SK-N-SH treated with all-trans-retinoic acid at 6 μM for 48 hours (cell line): Measurements from ENCODE around the gene SLC25A48.

Source experiments
- ARNTL ChIP-seq: fragments of 450-650 bp; formaldehyde crosslinking; IDR thresholded peaks from 2 replicates; pipeline ENCODE4 v1.5.0; 2020; ENCODE audit warnings: low read depth, mild to moderate bottlenecking, moderate library complexity, borderline replicate concordance
- CREB5 ChIP-seq: fragments of 250-450 bp; sonication (Bioruptor Pico); IDR thresholded peaks from 2 replicates; pipeline ENCODE4 v1.5.1; 2020; ENCODE audit warnings: low read depth, mild to moderate bottlenecking, moderate library complexity
- ESRRG ChIP-seq: fragments of 250-450 bp; sonication (Bioruptor Pico); IDR thresholded peaks from 2 replicates; pipeline ENCODE4 v1.6.1; 2021; ENCODE audit warnings: mild to moderate bottlenecking
- ISL1 ChIP-seq: fragments of 250-450 bp; sonication (Bioruptor Pico); IDR thresholded peaks from 2 replicates; pipeline ENCODE4 v2.1.2; 2022; ENCODE audit warnings: mild to moderate bottlenecking, moderate library complexity
- PATZ1 ChIP-seq: fragments of 250-450 bp; sonication (Bioruptor Pico); IDR thresholded peaks from 2 replicates; pipeline ENCODE4 v1.8.0; 2020; ENCODE audit warnings: mild to moderate bottlenecking, moderate library complexity, borderline replicate concordance
- RARB ChIP-seq: fragments of 250-450 bp; sonication (Bioruptor Pico); IDR thresholded peaks from 2 replicates; pipeline ENCODE4 v1.8.0; 2021; ENCODE audit warnings: mild to moderate bottlenecking, moderate library complexity
- TSHZ2 ChIP-seq: fragments of 250-450 bp; sonication (Bioruptor Pico); IDR thresholded peaks from 2 replicates; pipeline ENCODE4 v1.5.0; 2020; ENCODE audit warnings: mild to moderate bottlenecking, moderate library complexity
- ZNF565 ChIP-seq: fragments of 450-650 bp; formaldehyde crosslinking; conservative IDR thresholded peaks from 2 replicates; pipeline ENCODE4 v1.5.0; 2020; ENCODE audit warnings: low read depth, mild to moderate bottlenecking, moderate library complexity

GRCh38 chr5:135814812-135815211 is 19.7 kb upstream of the SLC25A48 start:
- TF ChIP-seq RARB (no peak), ARNTL (no peak), TSHZ2 (CRISPR knock-in tag) (no peak), CREB5 (CRISPR knock-in tag) (no peak), ISL1 (CRISPR knock-in tag) (no peak), PATZ1 (CRISPR knock-in tag) (no peak), ESRRG (CRISPR knock-in tag) (no peak), ZNF565 (CRISPR knock-in tag) (no peak)
